Ovary (tissue), 3 donors: ENCODE results near the gene MBOAT2.

Experiments used
- CTCF ChIP-seq, 3 donors: fragments of 450-650 bp in 2 of 3; fragments of 200-600 bp in 1 of 3; IDR thresholded peaks; one replicate each; pipeline versions ENCODE4 v1.5.1 to v1.8.0; 2016 to 2022; ENCODE audit warnings: antibody characterized with exemption in 3 of 3, mild to moderate bottlenecking in 1 of 3
- EP300 ChIP-seq: sonication (generic); formaldehyde crosslinking; IDR thresholded peaks from one replicate; pipeline ENCODE4 v1.6.1; 2017; ENCODE audit warnings: antibody characterized with exemption
- donor health status: DM: no; HTN: no; CAD: no.

DNA sequence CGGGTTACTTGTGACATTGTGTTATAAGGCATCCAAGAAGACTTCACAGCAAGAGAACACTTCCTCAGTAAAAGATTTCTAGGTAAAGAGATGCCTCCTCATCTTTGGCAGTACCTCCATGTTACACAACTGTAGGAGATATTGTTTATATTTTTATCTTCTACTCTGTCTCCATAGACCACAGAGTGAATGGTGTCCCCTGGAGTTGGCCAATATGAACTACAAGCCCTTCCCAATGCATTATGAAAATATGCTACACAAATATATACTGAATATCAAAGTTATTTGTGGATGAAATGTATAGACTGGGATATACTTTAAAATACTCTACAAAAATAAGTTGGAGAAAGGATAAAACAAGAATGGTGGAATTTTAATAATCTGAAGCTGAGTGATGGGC is 46.7 kb downstream of the MBOAT2 start:
- TF ChIP-seq CTCF (IDR thresholded peaks at IDR 0.05) (no peak), EP300 (no peak)
